ENCODE measurements around the gene PRG3.

DNA sequence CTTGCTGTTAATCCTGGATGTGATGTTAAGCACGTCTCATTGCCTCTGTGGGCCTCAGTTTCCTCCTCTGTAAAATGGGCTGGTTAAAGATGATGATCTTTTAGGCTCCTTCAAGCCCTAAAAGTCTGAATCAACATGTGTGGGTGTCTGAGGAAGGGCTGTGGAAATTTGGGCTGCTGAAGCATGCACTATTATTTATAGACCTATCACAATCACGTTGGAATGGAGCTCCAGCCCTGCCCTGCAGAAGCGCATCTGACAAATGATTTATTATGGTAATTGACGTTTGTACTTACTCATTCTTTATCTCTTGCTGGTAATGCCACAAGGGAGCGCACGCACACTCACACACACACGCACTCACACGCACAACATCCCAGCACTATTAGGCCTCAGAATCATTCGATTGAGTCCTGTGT, 22.4 kb downstream of the PRG3 start:
- TF ChIP-seq, protein P1, sequence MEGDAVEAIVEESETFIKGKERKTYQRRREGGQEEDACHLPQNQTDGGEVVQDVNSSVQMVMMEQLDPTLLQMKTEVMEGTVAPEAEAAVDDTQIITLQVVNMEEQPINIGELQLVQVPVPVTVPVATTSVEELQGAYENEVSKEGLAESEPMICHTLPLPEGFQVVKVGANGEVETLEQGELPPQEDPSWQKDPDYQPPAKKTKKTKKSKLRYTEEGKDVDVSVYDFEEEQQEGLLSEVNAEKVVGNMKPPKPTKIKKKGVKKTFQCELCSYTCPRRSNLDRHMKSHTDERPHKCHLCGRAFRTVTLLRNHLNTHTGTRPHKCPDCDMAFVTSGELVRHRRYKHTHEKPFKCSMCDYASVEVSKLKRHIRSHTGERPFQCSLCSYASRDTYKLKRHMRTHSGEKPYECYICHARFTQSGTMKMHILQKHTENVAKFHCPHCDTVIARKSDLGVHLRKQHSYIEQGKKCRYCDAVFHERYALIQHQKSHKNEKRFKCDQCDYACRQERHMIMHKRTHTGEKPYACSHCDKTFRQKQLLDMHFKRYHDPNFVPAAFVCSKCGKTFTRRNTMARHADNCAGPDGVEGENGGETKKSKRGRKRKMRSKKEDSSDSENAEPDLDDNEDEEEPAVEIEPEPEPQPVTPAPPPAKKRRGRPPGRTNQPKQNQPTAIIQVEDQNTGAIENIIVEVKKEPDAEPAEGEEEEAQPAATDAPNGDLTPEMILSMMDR (conservative IDR thresholded peaks at IDR 0.05), result no peak
- no peak for TF ChIP-seq EZH2 (IDR thresholded peaks at IDR 0.05; ENCODE audit: low read depth)

Data from PC-9 (cell line).